ENCODE data around the gene VWA7.
A peak's percentile ranks its signal among the peaks of the same experiment; 100 is the strongest.

DNA sequence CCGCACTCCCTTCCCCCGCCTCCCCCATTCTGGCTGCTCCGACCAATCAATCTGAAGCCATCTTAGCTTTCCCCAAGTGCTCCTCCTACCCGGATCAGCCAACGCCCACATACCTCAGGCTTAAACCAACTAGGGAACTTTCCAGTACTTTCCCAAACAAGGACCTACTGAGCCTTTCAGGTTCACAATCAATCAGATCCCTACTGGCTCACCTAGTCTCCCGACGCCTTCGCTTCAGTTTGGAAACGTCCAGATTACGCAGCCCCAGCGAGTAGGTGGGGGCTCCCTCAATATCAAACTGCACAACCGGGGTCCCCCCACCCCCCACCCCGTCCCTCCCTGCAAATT, 37.5 kb upstream of the VWA7 start:
- peak in 1 of 2 donors; percentile 61 for TF ChIP-seq POLR2A (IDR thresholded peaks at IDR 0.05)
- TF ChIP-seq, protein P1, sequence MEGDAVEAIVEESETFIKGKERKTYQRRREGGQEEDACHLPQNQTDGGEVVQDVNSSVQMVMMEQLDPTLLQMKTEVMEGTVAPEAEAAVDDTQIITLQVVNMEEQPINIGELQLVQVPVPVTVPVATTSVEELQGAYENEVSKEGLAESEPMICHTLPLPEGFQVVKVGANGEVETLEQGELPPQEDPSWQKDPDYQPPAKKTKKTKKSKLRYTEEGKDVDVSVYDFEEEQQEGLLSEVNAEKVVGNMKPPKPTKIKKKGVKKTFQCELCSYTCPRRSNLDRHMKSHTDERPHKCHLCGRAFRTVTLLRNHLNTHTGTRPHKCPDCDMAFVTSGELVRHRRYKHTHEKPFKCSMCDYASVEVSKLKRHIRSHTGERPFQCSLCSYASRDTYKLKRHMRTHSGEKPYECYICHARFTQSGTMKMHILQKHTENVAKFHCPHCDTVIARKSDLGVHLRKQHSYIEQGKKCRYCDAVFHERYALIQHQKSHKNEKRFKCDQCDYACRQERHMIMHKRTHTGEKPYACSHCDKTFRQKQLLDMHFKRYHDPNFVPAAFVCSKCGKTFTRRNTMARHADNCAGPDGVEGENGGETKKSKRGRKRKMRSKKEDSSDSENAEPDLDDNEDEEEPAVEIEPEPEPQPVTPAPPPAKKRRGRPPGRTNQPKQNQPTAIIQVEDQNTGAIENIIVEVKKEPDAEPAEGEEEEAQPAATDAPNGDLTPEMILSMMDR (IDR thresholded peaks at IDR 0.05): no peak

Measured in heart left ventricle (tissue), 13 donors.